Uterus (tissue), 4 donors: ENCODE measurements around the gene RBL1. TPM values are rescaled to one million over a fixed set of nuclear protein-coding genes. Genes with fewer than 3 reads are reported as not detected.
"Not testable (repeated sequence)": the region's sequence is repeated elsewhere in the genome, so short reads cannot be mapped to it uniquely, and the experiment has no call there.

Experiments used
- DNase-seq, 2 donors: peaks; one replicate each; pipeline ENCODE4 v3.0.0-alpha.2; 2019 to 2020
- H3K27ac ChIP-seq, 2 donors: fragments of 200-600 bp; sonication (generic); 1 replicate in 1 of 2; 2 replicates in 1 of 2; pipeline ENCODE4 v1.5.1; 2016 to 2018
- H3K27me3 ChIP-seq, 2 donors: fragments of 200-600 bp; sonication (generic); one replicate each; pipeline ENCODE4 v1.5.1; 2018 to 2019; ENCODE audit warnings: control low read depth in 1 of 2
- H3K36me3 ChIP-seq, 2 donors: fragments of 200-600 bp; sonication (generic); one replicate each; pipeline ENCODE4 v1.5.1; 2019; ENCODE audit warnings: control low read depth in 1 of 2
- H3K4me1 ChIP-seq, 2 donors: fragments of 200-600 bp; sonication (generic); one replicate each; pipeline ENCODE4 v1.5.1; 2018 to 2019; ENCODE audit warnings: control low read depth in 1 of 2
- H3K4me3 ChIP-seq, 2 donors: fragments of 200-600 bp; sonication (generic); 1 replicate in 1 of 2; 2 replicates in 1 of 2; pipeline ENCODE4 v1.5.1; 2018 to 2019; ENCODE audit warnings: mild to moderate bottlenecking in 1 of 2
- H3K9me3 ChIP-seq, 2 donors: fragments of 200-600 bp; sonication (generic); one replicate each; pipeline ENCODE4 v1.5.1; 2019; ENCODE audit warnings: control low read depth in 1 of 2
- CTCF ChIP-seq, 4 experiments: fragments of 200-600 bp in 2 of 4; fragments of 450-650 bp in 2 of 4; sonication (generic) in 2 of 4; IDR thresholded peaks; one replicate each; pipeline ENCODE4 v1.5.1; 2016 to 2019; ENCODE audit warnings: antibody characterized with exemption in 4 of 4, mild to moderate bottlenecking in 2 of 4, moderate library complexity in 1 of 4
- POLR2A ChIP-seq, 2 donors: fragments of 450-650 bp; IDR thresholded peaks; one replicate each; pipeline ENCODE4 v1.6.1; 2016; ENCODE audit warnings: antibody characterized with exemption in 2 of 2, mild to moderate bottlenecking in 1 of 2, moderate library complexity in 1 of 2
- intact Hi-C: fragments of 100-400 bp; cut with DNase I; formaldehyde crosslinking; loops from one replicate; pipeline ENCODE4 v1.15.1; 2023; ENCODE audit warnings: low total_unique reads
- total RNA-seq, 4 donors: library from RNA; depleted of rRNA in 3 of 4; stranded (reverse); fragments of >200 nt in 3 of 4; gene quantifications; one replicate each; pipeline versions ENCODE4 v1.1.0 to v1.2.4, GENCODE V29; 2014 to 2023
- donor health status: DM: yes; HTN: yes; CAD: no.

Gene RBL1
- total RNA-seq, 4 donors from 2014 or later, result 0.51 to 28.1 (median 12.0) TPM

- Histone ChIP-seq H3K27me3 (no peaks in the 10 kb centered on the region), H3K9me3 (no peaks in the 10 kb centered on the region), H3K36me3 (no peaks in the 10 kb centered on the region), H3K4me3 (no peak overlapping the region), H3K4me1 (no peaks in the 10 kb centered on the region), H3K27ac (no peak overlapping the region)
- DNase-seq, result no peak
- TF ChIP-seq POLR2A (IDR thresholded peaks at IDR 0.05), result no peak
- no peak for TF ChIP-seq CTCF (IDR thresholded peaks at IDR 0.05)
- intact Hi-C loops, result no loop called here
Measured at GRCh38 chr20:37032077-37032476, 63.7 kb downstream of the RBL1 start.

GRCh38 chr20:37020636-37021035 is 75.2 kb downstream of the RBL1 start:
- intact Hi-C loops, result no loop called here
- Histone ChIP-seq H3K4me1 (no peaks in the 10 kb centered on the region), H3K4me3 (no peak overlapping the region), H3K36me3 (no peaks in the 10 kb centered on the region), H3K27ac (no peak overlapping the region), H3K27me3 (no peaks in the 10 kb centered on the region), H3K9me3 (no peaks in the 10 kb centered on the region)
- no peak for TF ChIP-seq POLR2A (IDR thresholded peaks at IDR 0.05)
- no peak for TF ChIP-seq CTCF (IDR thresholded peaks at IDR 0.05)
- no peak for DNase-seq

DNA sequence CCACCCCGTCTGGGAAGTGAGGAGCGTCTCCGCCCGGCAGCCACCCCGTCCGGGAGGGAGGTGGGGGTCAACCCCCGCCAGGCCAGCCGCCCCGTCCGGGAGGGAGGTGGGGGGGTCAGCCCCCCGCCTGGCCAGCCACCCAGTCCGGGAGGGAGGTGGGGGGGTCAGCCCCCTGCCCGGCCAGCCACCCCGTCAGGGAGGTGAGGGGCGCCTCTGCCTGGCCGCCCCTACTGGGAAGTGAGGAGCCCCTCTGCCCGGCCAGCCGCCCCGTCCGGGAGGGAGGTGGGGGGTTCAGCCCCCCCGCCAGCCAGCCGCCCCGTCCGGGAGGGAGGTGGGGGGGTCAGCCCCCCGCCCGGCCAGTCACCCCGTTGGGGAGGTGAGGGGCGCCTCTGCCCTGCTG is 83.2 kb downstream of the RBL1 start:
- H3K9me3 ChIP-seq, H3K4me1 ChIP-seq, H3K27me3 ChIP-seq, H3K4me3 ChIP-seq, H3K27ac ChIP-seq, H3K36me3 ChIP-seq, DNase-seq, intact Hi-C loops: not testable (repeated sequence)

DNA sequence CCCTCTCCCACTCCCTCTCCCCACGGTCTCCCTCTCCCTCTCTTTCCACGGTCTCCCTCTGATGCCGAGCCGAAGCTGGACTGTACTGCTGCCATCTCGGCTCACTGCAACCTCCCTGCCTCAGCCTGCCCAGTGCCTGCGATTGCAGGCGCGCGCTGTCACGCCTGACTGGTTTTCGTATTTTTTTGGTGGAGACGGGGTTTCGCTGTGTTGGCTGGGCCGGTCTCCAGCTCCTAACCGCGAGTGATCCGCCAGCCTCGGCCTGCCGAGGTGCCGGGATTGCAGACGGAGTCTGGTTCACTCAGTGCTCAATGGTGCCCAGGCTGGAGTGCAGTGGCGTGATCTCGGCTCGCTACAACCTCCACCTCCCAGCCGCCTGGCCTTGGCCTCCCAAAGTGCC is 83.9 kb downstream of the RBL1 start:
- DNase-seq, H3K4me3 ChIP-seq, H3K27me3 ChIP-seq, intact Hi-C loops, H3K4me1 ChIP-seq, H3K36me3 ChIP-seq, H3K27ac ChIP-seq, H3K9me3 ChIP-seq: not testable (repeated sequence)

GRCh38 chr20:37011147-37011546 is 84.7 kb downstream of the RBL1 start:
- Histone ChIP-seq H3K27me3 (no peaks in the 10 kb centered on the region), H3K27ac (no peak overlapping the region), H3K36me3 (no peaks in the 10 kb centered on the region), H3K4me1 (no peaks in the 10 kb centered on the region), H3K9me3 (no peaks in the 10 kb centered on the region), H3K4me3 (no peak overlapping the region)
- no peak for TF ChIP-seq POLR2A (IDR thresholded peaks at IDR 0.05)
- TF ChIP-seq CTCF (IDR thresholded peaks at IDR 0.05), result no peak
- no peak for DNase-seq
- intact Hi-C loops, result no loop called here

GRCh38 chr20:37007898-37008649 is 87.7 kb downstream of the RBL1 start:
- DNase-seq, result no peak
- Histone ChIP-seq H3K27me3 (no peaks in the 10 kb centered on the region), H3K36me3 (no peaks in the 10 kb centered on the region), H3K27ac (no peak overlapping the region), H3K4me3 (no peak overlapping the region), H3K9me3 (no peaks in the 10 kb centered on the region), H3K4me1 (no peaks in the 10 kb centered on the region)
- intact Hi-C loops, result no loop called here
- TF ChIP-seq POLR2A (IDR thresholded peaks at IDR 0.05) (no peak), CTCF (IDR thresholded peaks at IDR 0.05) (no peak)

GRCh38 chr20:37005062-37005942 is 90.5 kb downstream of the RBL1 start:
- DNase-seq, H3K9me3 ChIP-seq, H3K27ac ChIP-seq, H3K4me3 ChIP-seq, intact Hi-C loops, H3K4me1 ChIP-seq, H3K27me3 ChIP-seq, H3K36me3 ChIP-seq: not testable (repeated sequence)

- H3K4me3 ChIP-seq, H3K27me3 ChIP-seq, H3K9me3 ChIP-seq, intact Hi-C loops, H3K4me1 ChIP-seq, DNase-seq, H3K36me3 ChIP-seq, H3K27ac ChIP-seq: not testable (repeated sequence)
Measured at GRCh38 chr20:37001634-37002033, 94.2 kb downstream of the RBL1 start.

GRCh38 chr20:37000171-37000570 is 95.6 kb downstream of the RBL1 start:
- DNase-seq, H3K4me3 ChIP-seq, H3K9me3 ChIP-seq, H3K27ac ChIP-seq, intact Hi-C loops, H3K36me3 ChIP-seq, H3K4me1 ChIP-seq, H3K27me3 ChIP-seq: not testable (repeated sequence)
